Fibroblast of mammary gland (primary cell): ENCODE data around the gene LARGE2.
A peak's percentile ranks its signal among the peaks of the same experiment; 100 is the strongest.

Experiments used
- DNase-seq: peaks from one replicate; pipeline ENCODE4 v3.0.0-alpha.2; 2010; ENCODE audit warnings: low read depth
- H3K4me3 ChIP-seq: 2 replicates; pipeline ENCODE4 v1.5.1; 2011; ENCODE audit warnings: low read depth, mild to moderate bottlenecking, low read length, moderate library complexity; ENCODE audit not compliant: control insufficient read depth
- CTCF ChIP-seq: conservative IDR thresholded peaks from 2 replicates; pipeline ENCODE4 v1.5.1; 2011; ENCODE audit warnings: low read depth, low read length, inconsistent platforms; ENCODE audit not compliant: control insufficient read depth, insufficient read depth

The LARGE2 gene

GRCh38 chr11:45917623-45918330, 4.7 kb upstream of the LARGE2 start, which contains the start of gene PEX16:
TSS of gene PEX16 (minus strand) at chr11:45917877. CDS start at chr11:45917811, 66 bp downstream.
- DNase-seq: peak; percentile 100
- no peak for TF ChIP-seq CTCF
- H3K4me3 ChIP-seq: peak within 1 kb of the TSS; percentile 65

- H3K4me3 ChIP-seq: peak overlapping the region; percentile 65
- TF ChIP-seq CTCF: no peak
- DNase-seq: peak; percentile 57
Measured at GRCh38 chr11:45918331-45918941, 4.0 kb upstream of the LARGE2 start.

GRCh38 chr11:45918962-45919675, 3.3 kb upstream of the LARGE2 start:
- no peak for TF ChIP-seq CTCF
- no peak overlapping the region for H3K4me3 ChIP-seq
- DNase-seq: no peak

GRCh38 chr11:45919806-45920530, 2.5 kb upstream of the LARGE2 start:
- DNase-seq: no peak
- no peak for TF ChIP-seq CTCF

GRCh38 chr11:45920531-45921477, 1.7 kb upstream of the LARGE2 start:
- H3K4me3 ChIP-seq: no peak overlapping the region
- TF ChIP-seq CTCF: no peak
- DNase-seq: no peak

More at GRCh38 chr11:45919806-45920530, 2.5 kb upstream of the LARGE2 start:
- no peak overlapping the region for H3K4me3 ChIP-seq
